BE2C (cell line): Measurements from ENCODE around the gene CELA3B.
A peak's percentile ranks its signal among the peaks of the same experiment; 100 is the strongest.
"Not testable (repeated sequence)": the region's sequence is repeated elsewhere in the genome, so short reads cannot be mapped to it uniquely, and the experiment has no call there.

Source experiments
- DNase-seq: peaks from one replicate; pipeline ENCODE4 v3.0.0-alpha.2; 2020
- H3K27me3 ChIP-seq: fragments of 250-450 bp; sonication (Bioruptor Pico); 2 replicates; pipeline ENCODE4 v1.5.1; 2020; ENCODE audit warnings: mild to moderate bottlenecking
- H3K36me3 ChIP-seq: fragments of 250-450 bp; sonication (Bioruptor Pico); 2 replicates; pipeline ENCODE4 v1.5.1; 2020; ENCODE audit warnings: mild to moderate bottlenecking
- H3K4me1 ChIP-seq: fragments of 250-450 bp; sonication (Bioruptor Pico); 2 replicates; pipeline ENCODE4 v1.5.1; 2020
- H3K4me3 ChIP-seq: 2 replicates; pipeline ENCODE4 v1.5.1; 2011; ENCODE audit warnings: low read depth, low read length
- H3K9me3 ChIP-seq: fragments of 250-450 bp; sonication (Bioruptor Pico); 2 replicates; pipeline ENCODE4 v1.5.1; 2020
- CTCF ChIP-seq: IDR thresholded peaks from 2 replicates; pipeline ENCODE4 v1.5.1; 2012; ENCODE audit warnings: mild to moderate bottlenecking, low read depth, low read length

CELA3B gene

GRCh38 chr1:21961799-21962198 is 15.0 kb upstream of the CELA3B start:
- DNase-seq: no peak
- no peak overlapping the region for H3K4me3 ChIP-seq
- H3K27me3 ChIP-seq: no peaks in the 10 kb centered on the region
- no peak for TF ChIP-seq CTCF
- H3K9me3 ChIP-seq: no peaks in the 10 kb centered on the region
- peaks cover 7% of the 10 kb centered on the region for H3K4me1 ChIP-seq
- H3K36me3 ChIP-seq: no peaks in the 10 kb centered on the region

DNA sequence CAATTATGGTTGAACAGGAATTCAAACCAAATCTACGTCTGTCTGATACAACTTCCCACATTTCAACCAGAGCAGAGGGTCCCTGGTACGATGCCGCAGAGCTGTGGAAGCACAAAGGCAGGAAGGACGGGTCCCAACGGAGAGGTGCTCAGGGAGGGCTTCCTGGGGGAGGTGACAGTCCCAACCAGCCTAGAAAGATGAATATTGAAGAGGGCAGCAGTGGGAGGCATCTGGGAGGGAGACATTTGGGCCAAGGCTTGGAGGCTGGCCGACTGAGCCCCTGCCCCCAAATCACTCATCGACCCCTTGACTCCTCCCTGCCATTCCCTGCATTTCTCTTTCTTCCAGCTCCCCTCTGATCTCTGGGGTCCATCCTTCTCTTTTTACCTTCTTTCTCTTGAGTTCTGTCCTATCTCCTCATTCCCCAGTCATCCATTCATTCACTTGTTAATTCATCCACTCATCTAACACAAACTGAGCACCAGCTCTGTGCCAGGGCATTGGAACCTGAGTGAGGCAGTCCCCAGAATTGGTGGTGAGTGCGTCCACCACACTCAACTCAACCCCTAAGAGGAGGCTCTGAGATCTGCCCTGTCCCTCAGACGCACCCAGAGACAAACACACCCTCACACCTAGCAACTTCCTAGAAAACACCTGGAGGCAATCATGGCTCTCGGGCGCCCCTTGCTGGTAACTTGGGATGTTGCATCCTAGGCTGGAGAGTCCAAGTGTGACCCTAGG is 13.2 kb upstream of the CELA3B start:
- Histone ChIP-seq H3K4me3 (no peak overlapping the region), H3K9me3 (no peaks in the 10 kb centered on the region), H3K36me3 (no peaks in the 10 kb centered on the region), H3K27me3 (no peaks in the 10 kb centered on the region), H3K4me1 (peaks cover 4% of the 10 kb centered on the region; the same call in 1 of the 2 replicates)
- TF ChIP-seq CTCF: peak; percentile 78
- DNase-seq: peak; percentile 57

- TF ChIP-seq CTCF: no peak
- no peak overlapping the region for H3K4me3 ChIP-seq
- no peak for DNase-seq
- H3K4me1 ChIP-seq: peaks cover 4% of the 10 kb centered on the region; the same call in 1 of the 2 replicates
- H3K9me3 ChIP-seq: no peaks in the 10 kb centered on the region
- no peaks in the 10 kb centered on the region for H3K36me3 ChIP-seq
- no peaks in the 10 kb centered on the region for H3K27me3 ChIP-seq
Measured at GRCh38 chr1:21966247-21967000, 10.4 kb upstream of the CELA3B start.

DNA sequence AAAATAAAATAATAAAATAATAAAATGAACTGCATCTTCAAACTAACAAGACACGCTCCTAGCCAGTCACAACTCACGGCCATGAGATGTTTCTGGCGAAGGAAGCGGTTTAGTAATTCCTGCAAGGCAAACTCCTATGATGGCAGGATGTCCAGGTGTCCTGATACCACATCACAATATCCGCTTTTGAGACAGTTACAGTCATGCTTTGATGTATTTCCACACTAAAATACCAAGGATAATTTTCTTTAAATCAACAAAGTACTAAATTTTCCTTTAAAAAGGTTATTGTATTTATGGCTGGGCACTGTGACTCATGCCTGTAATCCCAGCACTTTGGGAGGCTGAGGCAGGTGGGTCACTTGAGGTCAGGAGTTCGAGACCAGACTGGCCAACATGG is 9.6 kb upstream of the CELA3B start:
- H3K36me3 ChIP-seq, H3K4me1 ChIP-seq, H3K4me3 ChIP-seq, H3K9me3 ChIP-seq, DNase-seq, H3K27me3 ChIP-seq: not testable (repeated sequence)

DNA sequence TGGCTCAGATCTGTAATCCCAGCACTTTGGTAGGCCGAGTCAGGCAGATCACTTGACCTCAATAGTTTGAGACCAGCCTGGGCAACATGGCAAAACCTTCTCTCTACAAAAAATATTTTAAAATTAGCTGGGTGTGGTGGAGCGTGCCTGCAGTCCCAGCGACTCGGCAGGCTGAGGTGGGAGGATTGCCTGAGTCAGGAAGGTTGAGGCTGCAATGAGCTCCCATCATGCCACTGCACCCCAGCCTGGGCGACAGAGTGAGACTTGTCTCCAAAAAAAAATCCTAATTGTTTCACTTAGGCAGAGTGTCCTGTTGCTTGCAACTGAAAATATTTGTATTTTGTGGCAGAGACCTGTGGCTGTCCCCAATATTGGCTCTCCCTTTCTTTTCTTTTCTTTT is 7.8 kb upstream of the CELA3B start:
- DNase-seq, H3K36me3 ChIP-seq, H3K4me1 ChIP-seq: not testable (repeated sequence)

GRCh38 chr1:21970523-21970922 is 6.3 kb upstream of the CELA3B start:
- not testable (repeated sequence) for H3K27me3 ChIP-seq, H3K4me1 ChIP-seq, H3K4me3 ChIP-seq, H3K36me3 ChIP-seq, H3K9me3 ChIP-seq, DNase-seq

More for the DNA sequence above, 7.8 kb upstream of the CELA3B start:
- not testable (repeated sequence) for H3K27me3 ChIP-seq, H3K9me3 ChIP-seq, H3K4me3 ChIP-seq

GRCh38 chr1:21972973-21973441 is 3.8 kb upstream of the CELA3B start:
- not testable (repeated sequence) for H3K27me3 ChIP-seq, H3K4me3 ChIP-seq, H3K36me3 ChIP-seq, H3K4me1 ChIP-seq, H3K9me3 ChIP-seq, DNase-seq

GRCh38 chr1:21973948-21974347 is 2.9 kb upstream of the CELA3B start:
- not testable (repeated sequence) for H3K4me3 ChIP-seq, H3K27me3 ChIP-seq, H3K9me3 ChIP-seq, H3K36me3 ChIP-seq, DNase-seq, H3K4me1 ChIP-seq

DNA sequence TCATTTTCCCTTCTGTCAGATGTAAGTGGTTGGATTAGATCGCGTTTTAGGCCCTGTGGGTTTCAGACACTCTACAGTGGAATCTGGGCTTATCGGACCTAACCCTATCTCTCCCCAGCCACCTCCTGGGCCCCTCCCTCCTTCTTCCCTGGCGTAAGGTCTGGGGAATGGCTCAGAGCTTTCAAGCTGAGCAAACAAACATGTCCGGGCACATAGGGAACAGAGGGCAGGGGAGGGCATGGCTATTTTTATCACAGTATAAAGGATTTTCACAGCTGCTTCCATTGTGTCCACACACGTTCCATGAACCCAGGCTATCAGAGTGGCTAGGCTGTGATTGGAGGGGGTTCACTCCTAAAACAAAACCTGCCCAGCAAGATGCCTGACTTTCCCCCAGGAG is 2.1 kb upstream of the CELA3B start:
- H3K27me3 ChIP-seq, H3K9me3 ChIP-seq, H3K4me3 ChIP-seq, DNase-seq, H3K36me3 ChIP-seq, H3K4me1 ChIP-seq: not testable (repeated sequence)

GRCh38 chr1:21975296-21975695 is 1.5 kb upstream of the CELA3B start:
- H3K4me1 ChIP-seq, DNase-seq, H3K9me3 ChIP-seq, H3K4me3 ChIP-seq, H3K27me3 ChIP-seq, H3K36me3 ChIP-seq: not testable (repeated sequence)

DNA sequence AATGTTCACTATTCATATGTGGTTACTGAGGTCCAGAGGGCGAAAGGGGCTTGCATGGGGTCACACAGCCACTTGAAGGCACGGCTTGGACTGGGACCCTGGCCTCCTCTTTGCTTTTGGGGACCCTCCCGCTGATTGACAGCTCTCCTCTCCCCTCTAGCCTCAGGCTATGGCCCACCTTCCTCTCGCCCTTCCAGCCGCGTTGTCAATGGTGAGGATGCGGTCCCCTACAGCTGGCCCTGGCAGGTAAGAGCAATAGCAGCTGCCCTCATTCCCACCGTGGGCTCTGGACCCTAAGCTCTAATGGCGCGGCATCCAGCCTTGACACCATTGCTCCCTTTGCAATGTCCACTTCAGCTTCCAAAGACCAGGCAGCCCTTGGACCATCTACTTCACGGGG is 1.4 kb downstream of the CELA3B start:
- not testable (repeated sequence) for H3K4me3 ChIP-seq, H3K27me3 ChIP-seq, H3K36me3 ChIP-seq, H3K9me3 ChIP-seq, DNase-seq, H3K4me1 ChIP-seq

GRCh38 chr1:21980515-21981220 is 3.8 kb downstream of the CELA3B start:
- H3K4me3 ChIP-seq, H3K4me1 ChIP-seq, DNase-seq, H3K27me3 ChIP-seq, H3K36me3 ChIP-seq, H3K9me3 ChIP-seq: not testable (repeated sequence)
